Stimulated activated naive B cell treated with anti-CD40 and anti-IgM and Interleukin-4, amounts not matched to agents 10 μg/mL and 1 μg/mL and 100 μg/mL, for 72 hours (primary cell): ENCODE results near the gene ROCK1.

Experiments
- ATAC-seq, 2 donors: fragments of 150-1000 bp; cut with Tn5 transposase; replicated peaks; 2 replicates each; pipeline ENCODE4 v1.10.0; 2021; ENCODE audit warnings: moderate library complexity in 1 of 2
- DNase-seq: peaks from one replicate; pipeline ENCODE4 v3.0.0; 2021
- H3K27ac Mint-ChIP-seq: one replicate; pipeline ENCODE4 v1.8.0; 2022; ENCODE audit warnings: mild to moderate bottlenecking, mixed read lengths
- H3K27me3 Mint-ChIP-seq, 2 donors: one replicate each; pipeline ENCODE4 v1.8.0; 2022; ENCODE audit warnings: mixed read lengths in 2 of 2
- H3K36me3 Mint-ChIP-seq, 2 donors: one replicate each; pipeline ENCODE4 v1.8.0; 2022; ENCODE audit warnings: mixed read lengths in 2 of 2, mild to moderate bottlenecking in 1 of 2
- H3K4me1 Mint-ChIP-seq, 2 donors: one replicate each; pipeline ENCODE4 v1.8.0; 2022; ENCODE audit warnings: mixed read lengths in 2 of 2, mild to moderate bottlenecking in 1 of 2
- H3K4me3 Mint-ChIP-seq, 2 donors: one replicate each; pipeline ENCODE4 v1.8.0; 2022; ENCODE audit warnings: mild to moderate bottlenecking in 2 of 2, mixed read lengths in 2 of 2, moderate library complexity in 1 of 2
- H3K9me3 Mint-ChIP-seq, 2 donors: one replicate each; pipeline ENCODE4 v1.8.0; 2022; ENCODE audit warnings: mixed read lengths in 2 of 2, mild to moderate bottlenecking in 1 of 2

Gene ROCK1

GRCh38 chr18:21115519-21116411 is 4.2 kb upstream of the ROCK1 start:
- no peaks in the 10 kb centered on the region for H3K36me3 Mint-ChIP-seq
- H3K4me1 Mint-ChIP-seq = peaks cover 10 to 18% of the 10 kb centered on the region in 2 donors
- H3K27me3 Mint-ChIP-seq = no peaks in the 10 kb centered on the region
- DNase-seq (no peak), ATAC-seq (no peak)
- H3K27ac Mint-ChIP-seq = no peak overlapping the region
- no peak overlapping the region for H3K4me3 Mint-ChIP-seq
- H3K9me3 Mint-ChIP-seq = no peaks in the 10 kb centered on the region

GRCh38 chr18:21112543-21113105 is 1.0 kb upstream of the ROCK1 start:
- peak overlapping the region; percentile 97 to 99 for H3K4me3 Mint-ChIP-seq
- no peak for DNase-seq

DNA sequence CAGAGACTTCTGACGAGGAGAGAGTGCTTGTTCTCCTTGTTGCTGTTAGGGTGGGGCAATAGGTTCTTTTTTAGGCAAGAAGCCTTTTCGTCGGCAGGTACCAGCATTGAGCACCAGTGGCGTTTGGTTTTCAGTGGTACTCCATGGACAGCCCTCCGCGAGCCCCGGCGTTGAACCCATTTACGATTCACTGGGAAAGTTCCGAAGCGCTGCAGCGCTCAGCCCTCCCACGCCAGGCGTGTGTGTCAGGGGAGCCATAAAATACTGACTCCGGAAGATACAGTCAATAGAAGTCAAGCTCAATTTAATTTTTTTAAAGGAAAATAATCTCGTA is 494 bp upstream of the ROCK1 start:
- H3K9me3 Mint-ChIP-seq = no peaks in the 10 kb centered on the region
- H3K4me1 Mint-ChIP-seq = peaks cover 5 to 10% of the 10 kb centered on the region in 2 donors
- ATAC-seq (no peak), DNase-seq (no peak)
- H3K4me3 Mint-ChIP-seq = peak overlapping the region; percentile 97 to 99
- no peaks in the 10 kb centered on the region for H3K27me3 Mint-ChIP-seq
- H3K27ac Mint-ChIP-seq = peak overlapping the region; percentile 97
- H3K36me3 Mint-ChIP-seq = peaks cover 3 to 6% of the 10 kb centered on the region in 2 donors

More at GRCh38 chr18:21112543-21113105, 1.0 kb upstream of the ROCK1 start:
- H3K9me3 Mint-ChIP-seq = no peaks in the 10 kb centered on the region
- H3K4me1 Mint-ChIP-seq = peaks cover 7 to 10% of the 10 kb centered on the region in 2 donors
- ATAC-seq = no peak
- H3K27ac Mint-ChIP-seq = peak overlapping the region; percentile 97
- no peaks in the 10 kb centered on the region for H3K27me3 Mint-ChIP-seq
- peaks cover under 1 to 3% of the 10 kb centered on the region in 2 donors for H3K36me3 Mint-ChIP-seq

DNA sequence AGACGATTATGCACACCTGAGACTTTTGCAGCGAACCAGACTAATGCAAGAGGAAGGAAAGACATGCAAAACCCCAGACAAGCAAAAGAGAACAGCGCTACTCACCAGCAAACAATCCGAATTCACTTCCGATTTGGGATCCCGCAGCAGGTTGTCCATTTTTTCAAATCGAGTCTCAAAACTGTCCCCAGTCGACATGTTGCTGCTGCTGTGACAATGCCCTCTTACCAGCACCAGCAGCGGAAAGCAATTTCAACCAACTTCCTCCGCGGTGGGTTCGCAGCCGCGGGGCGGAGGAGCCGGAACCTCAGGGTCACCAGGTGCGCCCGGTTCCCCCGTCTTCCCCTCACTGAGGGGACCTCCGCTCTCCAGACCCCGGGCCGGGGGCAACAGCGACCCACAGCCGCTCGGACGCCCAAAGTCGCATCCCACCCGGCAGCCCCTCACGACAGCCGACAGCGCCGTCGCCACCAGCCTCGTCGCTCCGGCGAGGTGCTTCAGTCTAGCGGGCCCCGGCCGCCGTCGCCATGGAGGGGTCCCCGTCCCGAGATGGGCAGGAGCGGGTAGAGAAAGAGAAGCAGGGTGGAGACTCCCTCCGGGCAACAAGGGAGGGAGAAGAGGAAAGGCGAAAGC is 784 bp downstream of the ROCK1 start:
- peaks cover 7% of the 10 kb centered on the region in 2 donors for H3K36me3 Mint-ChIP-seq
- peaks cover 5 to 20% of the 10 kb centered on the region in 2 donors for H3K4me1 Mint-ChIP-seq
- peak; percentile 61 for DNase-seq
- H3K27me3 Mint-ChIP-seq = no peaks in the 10 kb centered on the region
- peak overlapping the region; percentile 99 for H3K27ac Mint-ChIP-seq
- H3K4me3 Mint-ChIP-seq = peak overlapping the region; percentile 97 to 99
- no peaks in the 10 kb centered on the region for H3K9me3 Mint-ChIP-seq
- ATAC-seq = peak; percentile 36 to 40

DNA sequence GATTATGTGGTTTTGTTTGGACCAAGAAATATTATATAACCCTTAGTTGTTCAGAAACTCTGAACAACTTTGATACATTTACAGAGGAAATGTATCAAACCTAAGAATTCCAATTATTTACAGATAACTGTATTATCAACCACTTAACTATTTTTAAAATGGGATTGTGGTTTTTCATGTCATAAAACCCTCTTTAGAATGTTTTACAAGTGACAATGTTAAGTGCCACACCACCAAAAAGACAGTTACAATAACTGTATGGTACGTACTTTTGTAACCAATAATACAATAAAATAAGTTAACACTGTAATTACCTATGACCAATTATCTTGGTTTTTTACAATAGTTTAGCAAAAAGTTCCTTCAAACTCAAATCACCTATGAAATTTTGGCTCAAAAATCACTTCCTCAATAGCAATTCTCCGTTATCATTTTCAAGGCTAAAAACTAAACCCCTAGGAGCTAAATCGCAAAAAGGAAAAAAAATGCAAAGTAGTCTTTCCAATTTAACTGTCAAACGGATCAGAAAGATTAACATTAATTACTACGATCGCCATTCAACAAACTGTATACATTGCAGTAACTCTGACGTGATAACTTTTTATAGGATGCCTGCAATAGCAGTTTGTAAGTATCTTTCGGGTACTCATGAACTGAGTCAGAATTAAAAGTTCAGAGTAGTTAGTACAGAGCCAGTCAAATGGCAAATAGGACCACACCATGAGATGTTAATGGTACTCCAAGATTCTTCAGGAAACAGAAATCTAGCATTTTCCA is 1.5 kb downstream of the ROCK1 start:
- H3K36me3 Mint-ChIP-seq = peaks cover 7 to 9% of the 10 kb centered on the region in 2 donors
- no peaks in the 10 kb centered on the region for H3K27me3 Mint-ChIP-seq
- DNase-seq (no peak), ATAC-seq (no peak)
- H3K4me3 Mint-ChIP-seq = peak overlapping the region; percentile 97 to 99
- H3K4me1 Mint-ChIP-seq = peaks cover 5 to 27% of the 10 kb centered on the region in 2 donors
- peak overlapping the region; percentile 99 for H3K27ac Mint-ChIP-seq
- H3K9me3 Mint-ChIP-seq = no peaks in the 10 kb centered on the region

GRCh38 chr18:21105936-21106335 is 5.7 kb downstream of the ROCK1 start:
- Mint-ChIP-seq H3K27ac (peak overlapping the region; percentile 74), H3K36me3 (peaks cover 9 to 10% of the 10 kb centered on the region in 2 donors), H3K4me1 (peaks cover 21 to 35% of the 10 kb centered on the region in 2 donors), H3K9me3 (no peaks in the 10 kb centered on the region), H3K4me3 (peak overlapping the region; percentile 42 to 60), H3K27me3 (no peaks in the 10 kb centered on the region)
- ATAC-seq (peak; percentile 81 to 84), DNase-seq (no peak)

GRCh38 chr18:21101172-21101571 is 10.4 kb downstream of the ROCK1 start:
- ATAC-seq (no peak), DNase-seq (no peak)
- Mint-ChIP-seq H3K9me3 (no peaks in the 10 kb centered on the region), H3K27ac (no peak overlapping the region), H3K27me3 (no peaks in the 10 kb centered on the region), H3K4me3 (no peak overlapping the region), H3K36me3 (peaks cover 3 to 9% of the 10 kb centered on the region in 2 donors), H3K4me1 (peaks cover 47 to 68% of the 10 kb centered on the region in 2 donors)

DNA sequence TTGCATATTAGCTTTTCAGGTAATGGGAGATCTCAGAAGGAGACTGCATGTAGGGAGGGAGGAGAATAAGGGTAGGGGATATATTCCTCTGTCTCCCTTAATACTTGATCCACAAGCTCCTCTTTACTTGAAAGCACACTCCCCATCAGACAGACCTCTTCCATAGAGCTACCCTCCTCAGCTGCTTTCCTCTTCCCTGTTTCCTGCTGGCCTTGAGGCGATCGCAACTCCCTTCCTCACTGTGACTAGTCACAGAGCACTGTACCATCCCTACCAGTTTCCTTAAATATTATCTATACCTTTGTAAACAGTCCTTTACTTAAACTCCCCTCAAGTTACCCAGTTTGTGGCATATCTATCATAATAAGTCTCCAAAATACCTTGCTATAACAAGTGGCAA is 10.9 kb downstream of the ROCK1 start:
- DNase-seq = no peak
- peaks cover 42 to 70% of the 10 kb centered on the region in 2 donors for H3K4me1 Mint-ChIP-seq
- no peak overlapping the region for H3K4me3 Mint-ChIP-seq
- H3K27me3 Mint-ChIP-seq = no peaks in the 10 kb centered on the region
- H3K27ac Mint-ChIP-seq = peak overlapping the region; percentile 16
- ATAC-seq = no peak
- H3K9me3 Mint-ChIP-seq = no peaks in the 10 kb centered on the region
- peaks cover 3 to 4% of the 10 kb centered on the region in 2 donors for H3K36me3 Mint-ChIP-seq

DNA sequence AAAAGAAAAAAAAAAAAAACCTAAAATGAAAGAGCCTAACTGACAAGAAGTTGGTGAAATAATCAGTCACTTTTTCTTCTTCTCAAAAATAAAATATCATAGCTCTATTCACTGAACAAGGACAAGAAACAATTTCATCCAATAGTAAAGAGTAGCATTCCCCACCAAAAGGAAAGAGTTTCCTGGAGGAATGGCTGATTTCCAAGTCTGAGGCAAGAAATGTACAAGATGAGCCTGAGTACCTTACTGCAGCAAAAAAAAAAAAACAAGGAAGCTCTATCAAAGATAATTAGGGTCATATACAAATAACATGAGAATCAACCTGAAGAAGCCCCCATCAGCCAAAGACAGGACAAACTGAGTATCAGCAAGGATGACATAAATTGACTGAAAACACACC is 11.5 kb downstream of the ROCK1 start:
- peak overlapping the region in 1 of 2 donors; percentile 48 for H3K4me3 Mint-ChIP-seq
- peaks cover 3 to 4% of the 10 kb centered on the region in 2 donors for H3K9me3 Mint-ChIP-seq
- no peaks in the 10 kb centered on the region for H3K27me3 Mint-ChIP-seq
- peaks cover 7 to 8% of the 10 kb centered on the region in 2 donors for H3K36me3 Mint-ChIP-seq
- H3K4me1 Mint-ChIP-seq = peaks cover 40 to 74% of the 10 kb centered on the region in 2 donors
- H3K27ac Mint-ChIP-seq = no peak overlapping the region
- no peak for DNase-seq
- no peak for ATAC-seq

DNA sequence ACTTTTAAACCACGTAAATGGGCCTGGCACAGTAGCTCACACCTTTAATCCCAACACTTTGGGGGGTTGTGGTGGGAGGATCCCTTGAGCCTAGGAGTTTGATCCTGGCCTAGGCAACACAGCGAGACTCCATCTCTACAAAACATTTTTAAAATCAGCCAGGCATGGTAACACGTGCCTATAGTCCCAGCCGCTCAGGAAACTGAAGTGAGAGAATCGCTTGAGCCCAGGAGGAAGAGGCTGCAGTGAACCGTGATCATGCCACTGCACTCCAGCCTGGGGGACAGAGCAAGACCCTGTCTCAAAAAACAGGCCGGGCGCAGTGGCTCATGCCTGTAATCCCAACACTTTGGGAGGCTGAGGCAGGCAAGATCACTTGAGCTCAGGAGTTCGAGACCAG is 12.2 kb downstream of the ROCK1 start:
- H3K4me3 Mint-ChIP-seq = peak overlapping the region; percentile 13 to 48
- H3K4me1 Mint-ChIP-seq = peaks cover 39 to 80% of the 10 kb centered on the region in 2 donors
- H3K27ac Mint-ChIP-seq = peak overlapping the region; percentile 73
- no peak for DNase-seq
- ATAC-seq = peak; percentile 83 to 90
- no peaks in the 10 kb centered on the region for H3K27me3 Mint-ChIP-seq
- peaks cover 4 to 6% of the 10 kb centered on the region in 2 donors for H3K9me3 Mint-ChIP-seq
- H3K36me3 Mint-ChIP-seq = peaks cover 9 to 11% of the 10 kb centered on the region in 2 donors

DNA sequence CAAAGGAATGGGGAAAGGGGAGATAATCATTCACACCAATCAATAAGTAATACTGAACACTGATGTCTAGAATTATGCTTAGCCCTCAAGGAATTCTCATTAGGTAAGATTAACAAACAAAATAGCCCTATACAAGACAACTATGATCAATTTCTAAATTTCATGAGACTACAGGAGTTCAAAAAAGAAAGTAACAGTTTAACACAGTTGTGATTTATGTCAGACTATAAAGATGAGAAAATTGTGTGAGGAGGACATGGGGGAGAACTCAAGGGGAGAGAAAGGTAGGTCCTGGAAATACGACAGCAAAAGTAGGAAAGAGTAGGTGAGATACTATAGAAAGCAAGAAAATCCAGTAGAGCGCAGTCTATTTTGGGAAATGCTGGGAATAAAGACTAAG is 14.9 kb downstream of the ROCK1 start:
- no peak overlapping the region for H3K4me3 Mint-ChIP-seq
- DNase-seq = no peak
- H3K27ac Mint-ChIP-seq = no peak overlapping the region
- H3K4me1 Mint-ChIP-seq = peaks cover 38 to 83% of the 10 kb centered on the region in 2 donors
- peaks cover 12 to 22% of the 10 kb centered on the region in 2 donors for H3K36me3 Mint-ChIP-seq
- ATAC-seq = no peak
- H3K9me3 Mint-ChIP-seq = peaks cover 4 to 6% of the 10 kb centered on the region in 2 donors
- no peaks in the 10 kb centered on the region for H3K27me3 Mint-ChIP-seq

- ATAC-seq (no peak), DNase-seq (no peak)
- H3K9me3 Mint-ChIP-seq = peaks cover 4 to 6% of the 10 kb centered on the region in 2 donors
- H3K27me3 Mint-ChIP-seq = no peaks in the 10 kb centered on the region
- peaks cover 14 to 27% of the 10 kb centered on the region in 2 donors for H3K36me3 Mint-ChIP-seq
- H3K27ac Mint-ChIP-seq = no peak overlapping the region
- H3K4me3 Mint-ChIP-seq = no peak overlapping the region
- peaks cover 22 to 63% of the 10 kb centered on the region in 2 donors for H3K4me1 Mint-ChIP-seq
Observed at GRCh38 chr18:21093133-21093532, 18.5 kb downstream of the ROCK1 start.

DNA sequence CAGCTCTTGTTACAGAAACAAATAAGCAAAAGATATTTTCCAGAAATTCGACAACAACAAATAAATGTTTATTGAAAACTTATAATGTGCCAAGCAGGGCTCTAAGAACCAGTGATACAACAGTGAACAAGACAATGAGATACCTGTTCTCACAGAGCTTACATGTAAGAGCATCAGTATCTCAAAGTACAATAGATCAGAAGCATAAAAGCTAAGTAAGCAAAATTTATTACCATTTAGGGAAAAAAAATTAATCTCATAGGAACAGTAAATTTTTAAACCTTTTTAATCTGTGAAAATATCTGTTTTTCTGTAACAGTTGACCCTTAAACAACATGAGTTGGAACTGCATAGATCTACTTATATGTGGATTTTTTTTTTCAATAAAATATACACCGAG is 20.9 kb downstream of the ROCK1 start:
- peaks cover 12 to 14% of the 10 kb centered on the region in 2 donors for H3K9me3 Mint-ChIP-seq
- peaks cover 17 to 60% of the 10 kb centered on the region in 2 donors for H3K4me1 Mint-ChIP-seq
- DNase-seq (no peak), ATAC-seq (no peak)
- H3K4me3 Mint-ChIP-seq = no peak overlapping the region
- peaks cover 18 to 35% of the 10 kb centered on the region in 2 donors for H3K36me3 Mint-ChIP-seq
- H3K27me3 Mint-ChIP-seq = no peaks in the 10 kb centered on the region
- H3K27ac Mint-ChIP-seq = no peak overlapping the region
